B cell (primary cell): Measurements from ENCODE around the gene CA5A. TPM values are rescaled to one million over a fixed set of nuclear protein-coding genes. Genes with fewer than 3 reads are reported as not detected.

Experiments
- ATAC-seq: fragments of 200-7000 bp; cut with Tn5 transposase; one replicate; pipeline ENCODE4 v1.10.0; 2021; ENCODE audit warnings: low read depth, mild to moderate bottlenecking, moderate number of reproducible peaks, moderate library complexity
- CTCF ChIA-PET: fragments of 350-600 bp; sonication (Branson Sonifier 250); formaldehyde crosslinking; loops from one replicate; lab custom pipeline; 2021; ENCODE audit warnings: antibody characterized with exemption, inconsistent platforms; lab: Charles Lee
- POLR2A ChIA-PET: fragments of 350-600 bp; sonication (Branson Sonifier 250); formaldehyde crosslinking; loops from one replicate; lab custom pipeline; 2021; ENCODE audit warnings: antibody characterized with exemption; lab: Charles Lee
- DNase-seq: peaks from one replicate; pipeline ENCODE4 v3.0.0; 2013
- H2AFZ ChIP-seq: 2 replicates; pipeline ENCODE4 v1.6.1; 2012; ENCODE audit warnings: mild to moderate bottlenecking, low read depth, low read length; ENCODE audit not compliant: insufficient read depth, poor library complexity, severe bottlenecking
- H3K27ac ChIP-seq, 2 donors: 1 replicate in 1 of 2; 2 replicates in 1 of 2; pipeline ENCODE4 v1.5.1; 2012 to 2013; ENCODE audit warnings: low read length in 2 of 2, mild to moderate bottlenecking in 2 of 2, moderate library complexity in 1 of 2
- H3K27me3 ChIP-seq, 4 experiments: fragments of 200-600 bp in 1 of 4; sonication (generic) in 1 of 4; replicated peaks in 1 of 4; 1 replicate in 2 of 4; 2 replicates in 2 of 4; pipeline versions ENCODE4 v1.6.1 to v1.7.0; 2013 to 2016; ENCODE audit warnings: low read length in 3 of 4, mild to moderate bottlenecking in 2 of 4, mixed read lengths in 1 of 4, moderate library complexity in 1 of 4; ENCODE audit not compliant: insufficient read depth in 4 of 4, control insufficient read depth in 3 of 4; ENCODE audit errors: control extremely low read depth in 1 of 4
- H3K36me3 ChIP-seq, 2 experiments: replicated peaks in 1 of 2; 1 replicate in 1 of 2; 2 replicates in 1 of 2; pipeline versions ENCODE4 v1.6.1 to v1.7.1; 2013; ENCODE audit warnings: low read length in 1 of 2; ENCODE audit not compliant: insufficient read depth in 2 of 2, control insufficient read depth in 1 of 2; ENCODE audit errors: control extremely low read depth in 1 of 2, extremely low read depth in 1 of 2
- H3K4me1 ChIP-seq, 2 donors: fragments of 200-600 bp in 1 of 2; sonication (generic) in 1 of 2; 1 replicate in 1 of 2; 2 replicates in 1 of 2; pipeline versions ENCODE4 v1.5.1 to v1.6.1; 2013 to 2017; ENCODE audit warnings: low read length in 2 of 2; ENCODE audit not compliant: control insufficient read depth in 2 of 2, insufficient read depth in 2 of 2
- H3K4me2 ChIP-seq: replicated peaks from 2 replicates; pipeline ENCODE3; 2012; ENCODE audit warnings: mild to moderate bottlenecking, low read depth, low read length; ENCODE audit not compliant: poor library complexity, severe bottlenecking
- H3K4me3 ChIP-seq, 5 experiments: fragments of 200-600 bp in 1 of 5; sonication (generic) in 1 of 5; 1 replicate in 3 of 5; 2 replicates in 2 of 5; pipeline versions ENCODE4 v1.5.1 to v1.7.0; 2011 to 2016; ENCODE audit warnings: low read length in 4 of 5, mild to moderate bottlenecking in 4 of 5, low read depth in 2 of 5, control low read depth in 1 of 5, moderate library complexity in 1 of 5; ENCODE audit not compliant: insufficient read depth in 1 of 5; ENCODE audit errors: control extremely low read depth in 1 of 5, extremely low read depth in 1 of 5
- H3K79me2 ChIP-seq: fragments of 200-600 bp; sonication (generic); one replicate; pipeline ENCODE4 v1.6.0; 2016; ENCODE audit warnings: low read length; ENCODE audit not compliant: control insufficient read depth, insufficient read depth
- H3K9ac ChIP-seq: fragments of 200-600 bp; sonication (generic); 2 replicates; pipeline ENCODE4 v1.6.1; 2017; ENCODE audit warnings: mild to moderate bottlenecking, low read length, moderate library complexity
- H3K9me3 ChIP-seq, 3 donors: one replicate each; pipeline versions ENCODE4 v1.6.1 to v1.7.1; 2013; ENCODE audit warnings: low read length in 2 of 3; ENCODE audit not compliant: control insufficient read depth in 2 of 3, insufficient read depth in 1 of 3; ENCODE audit errors: control extremely low read depth in 1 of 3
- H4K20me1 ChIP-seq: 2 replicates; pipeline ENCODE4 v1.6.0; 2012; ENCODE audit warnings: mild to moderate bottlenecking, low read length; ENCODE audit not compliant: insufficient read depth, control insufficient read depth, poor library complexity, severe bottlenecking
- H3K27ac Mint-ChIP-seq: one replicate; pipeline ENCODE4 v1.8.0; 2021; ENCODE audit warnings: mixed read lengths
- H3K27me3 Mint-ChIP-seq: one replicate; pipeline ENCODE4 v1.8.0; 2021; ENCODE audit warnings: mixed read lengths
- H3K4me1 Mint-ChIP-seq: one replicate; pipeline ENCODE4 v1.8.0; 2021; ENCODE audit warnings: mixed read lengths
- H3K4me3 Mint-ChIP-seq: one replicate; pipeline ENCODE4 v1.8.0; 2021; ENCODE audit warnings: mixed read lengths
- H3K9me3 Mint-ChIP-seq: one replicate; pipeline ENCODE4 v1.8.0; 2022; ENCODE audit warnings: mixed read lengths; ENCODE audit not compliant: insufficient read depth
- EZH2 ChIP-seq: IDR thresholded peaks from 2 replicates; pipeline ENCODE4 v1.6.1; 2012; ENCODE audit warnings: borderline replicate concordance, low read depth, mild to moderate bottlenecking, moderate library complexity, low read length; ENCODE audit not compliant: insufficient read depth, poor library complexity, severe bottlenecking
- WGBS: methylation state at CpG from one replicate; pipeline ENCODE4 v1.1.5; 2013; ENCODE audit warnings: missing lambda C conversion rate; ENCODE audit not compliant: insufficient coverage; 5-methylcytosine and 5-hydroxymethylcytosine counted together
- intact Hi-C: fragments of 100-400 bp; cut with micrococcal nuclease; formaldehyde crosslinking; loops from one replicate; pipeline ENCODE4 v1.10.0; 2022
- polyA plus RNA-seq: library from polyadenylated mRNA; depleted of rRNA; stranded (reverse); fragments of >200 nt; gene quantifications from 2 replicates; pipeline ENCODE4 v1.2.3, GENCODE V29; 2012
- total RNA-seq, 2 donors: library from RNA; stranded (reverse); fragments of 120-200 nt in 1 of 2; gene quantifications; 1 replicate in 1 of 2; 2 replicates in 1 of 2; pipeline versions ENCODE4 v1.2.3 to v1.2.4, GENCODE V29; 2013 to 2022
- TF ChIP-seq, protein P1 (sequence below): fragments of 200-600 bp; IDR thresholded peaks from one replicate; pipeline ENCODE4 v1.8.0; 2022; ENCODE audit warnings: antibody characterized with exemption, mild to moderate bottlenecking

The CA5A gene
- total and polyA plus RNA-seq, 2 donors (not counting 1 experiment from before 2014, with no cell fraction given) = 0.27 TPM; not detected in 1

DNA sequence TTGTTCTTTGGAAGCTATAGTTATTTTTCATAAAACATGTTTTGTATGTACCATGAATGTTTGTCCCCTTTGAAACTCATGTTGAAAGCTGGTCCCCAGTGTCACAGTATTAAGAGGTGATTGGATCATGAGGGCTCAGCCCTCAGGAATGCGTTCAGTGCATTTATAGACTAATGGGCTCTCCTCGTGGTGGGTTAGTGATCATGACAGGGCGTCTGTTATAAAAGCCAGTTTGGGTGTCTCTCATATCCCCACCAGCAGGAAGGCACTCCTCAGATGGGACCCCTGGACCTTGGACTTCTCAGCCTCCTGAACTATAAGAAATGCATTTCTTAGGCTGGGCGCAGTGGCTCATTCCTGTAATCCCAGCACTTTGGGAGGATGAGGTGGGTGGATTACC is 25.3 kb upstream of the CA5A start:
- WGBS = no CpG with 5 or more reads among the region's 4 CpGs

DNA sequence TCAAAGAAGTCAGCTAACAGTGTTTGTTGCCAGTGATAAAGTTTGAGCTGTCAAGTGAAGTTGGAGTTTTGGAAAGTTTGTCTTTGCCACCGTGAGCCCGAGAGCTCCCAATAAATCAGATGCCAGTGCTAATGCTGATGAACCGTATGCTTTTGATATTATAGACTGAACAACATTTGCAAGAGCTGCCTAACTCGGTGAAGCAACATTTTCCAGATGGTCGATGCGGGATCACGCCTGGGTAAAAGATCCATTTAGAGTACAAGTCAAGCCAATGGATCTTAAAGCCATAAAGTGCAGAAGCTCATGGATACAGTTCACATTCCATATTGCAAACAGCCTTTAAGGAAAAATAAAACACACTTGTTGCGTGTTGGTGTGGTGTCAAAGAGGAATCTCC is 24.5 kb upstream of the CA5A start:
- H4K20me1 ChIP-seq = peaks cover 89% of the 10 kb centered on the region
- H3K4me1 ChIP-seq = peaks cover 42 to 53% of the 10 kb centered on the region in 2 donors
- H3K9me3 ChIP-seq = no peaks in the 10 kb centered on the region
- no peak overlapping the region for H3K4me3 ChIP-seq
- no peak overlapping the region for H3K27ac ChIP-seq
- TF ChIP-seq, protein P1, sequence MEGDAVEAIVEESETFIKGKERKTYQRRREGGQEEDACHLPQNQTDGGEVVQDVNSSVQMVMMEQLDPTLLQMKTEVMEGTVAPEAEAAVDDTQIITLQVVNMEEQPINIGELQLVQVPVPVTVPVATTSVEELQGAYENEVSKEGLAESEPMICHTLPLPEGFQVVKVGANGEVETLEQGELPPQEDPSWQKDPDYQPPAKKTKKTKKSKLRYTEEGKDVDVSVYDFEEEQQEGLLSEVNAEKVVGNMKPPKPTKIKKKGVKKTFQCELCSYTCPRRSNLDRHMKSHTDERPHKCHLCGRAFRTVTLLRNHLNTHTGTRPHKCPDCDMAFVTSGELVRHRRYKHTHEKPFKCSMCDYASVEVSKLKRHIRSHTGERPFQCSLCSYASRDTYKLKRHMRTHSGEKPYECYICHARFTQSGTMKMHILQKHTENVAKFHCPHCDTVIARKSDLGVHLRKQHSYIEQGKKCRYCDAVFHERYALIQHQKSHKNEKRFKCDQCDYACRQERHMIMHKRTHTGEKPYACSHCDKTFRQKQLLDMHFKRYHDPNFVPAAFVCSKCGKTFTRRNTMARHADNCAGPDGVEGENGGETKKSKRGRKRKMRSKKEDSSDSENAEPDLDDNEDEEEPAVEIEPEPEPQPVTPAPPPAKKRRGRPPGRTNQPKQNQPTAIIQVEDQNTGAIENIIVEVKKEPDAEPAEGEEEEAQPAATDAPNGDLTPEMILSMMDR = no peak
- no peak for TF ChIP-seq EZH2
- Mint-ChIP-seq H3K4me3 (peak overlapping the region; percentile 91), H3K27me3 (no peaks in the 10 kb centered on the region), H3K27ac (no peak overlapping the region), H3K4me1 (peaks cover 80% of the 10 kb centered on the region), H3K9me3 (no peaks in the 10 kb centered on the region)
- H2AFZ ChIP-seq = no peak overlapping the region
- H3K4me2 ChIP-seq = no peak overlapping the region
- peaks cover 0 to 13% of the 10 kb centered on the region in 2 experiments for H3K36me3 ChIP-seq
- no peak overlapping the region for H3K9ac ChIP-seq
- ChIA-PET CTCF (interaction anchor here (0.9 to 1.1 kb wide), 2 partner anchors 10 to 12 kb away, joined by 3 read pairs; partner anchors contain the start of gene BANP), POLR2A (interaction anchor here (0.6 kb wide), 1 partner anchor 8 kb away, joined by 3 read pairs; no protein-coding TSS in a partner anchor)
- ATAC-seq (no peak), DNase-seq (no peak)
- no peaks in the 10 kb centered on the region for H3K27me3 ChIP-seq
- intact Hi-C loops = no loop called here
- 96% methylated on average over 7 of the region's 8 CpGs for WGBS
- peaks cover 91% of the 10 kb centered on the region for H3K79me2 ChIP-seq

More for the DNA sequence above, 25.3 kb upstream of the CA5A start:
- peak overlapping the region; percentile 56 for H3K27ac Mint-ChIP-seq
- no peaks in the 10 kb centered on the region for H3K9me3 Mint-ChIP-seq
- Histone ChIP-seq H3K79me2 (peaks cover 99% of the 10 kb centered on the region), H3K4me1 (peaks cover 40 to 52% of the 10 kb centered on the region in 2 donors), H3K4me3 (no peak overlapping the region), H3K4me2 (no peak overlapping the region), H4K20me1 (peaks cover 96% of the 10 kb centered on the region), H3K36me3 (peaks cover 0 to 13% of the 10 kb centered on the region in 2 experiments), H3K9ac (no peak overlapping the region), H3K27me3 (no peaks in the 10 kb centered on the region), H3K9me3 (no peaks in the 10 kb centered on the region), H3K27ac (no peak overlapping the region), H2AFZ (no peak overlapping the region)
- no peaks in the 10 kb centered on the region for H3K27me3 Mint-ChIP-seq
- ATAC-seq = no peak
- no peak for DNase-seq
- intact Hi-C loops = no loop called here
- ChIA-PET POLR2A (no interaction called here), CTCF (interaction anchor here (1.1 kb wide), 1 partner anchor 13 kb away, joined by 3 read pairs; no protein-coding TSS in a partner anchor)
- TF ChIP-seq EZH2 = no peak
- H3K4me1 Mint-ChIP-seq = peaks cover 80% of the 10 kb centered on the region
- H3K4me3 Mint-ChIP-seq = peak overlapping the region; percentile 48
